ENCODE results near the gene CDHR1.

GRCh38 chr10:84204122-84204521 is 9.8 kb downstream of the CDHR1 start:
- peak; percentile 87 to 91 (median 88) for TF ChIP-seq CTCF (IDR thresholded peaks at IDR 0.05; ENCODE audit: control extremely low read depth in 1 of 3, insufficient read depth in 1 of 3, low read depth in 1 of 3, low read length in 3 of 3)
- TF ChIP-seq EZH2 (IDR thresholded peaks at IDR 0.05; ENCODE audit: low read depth, low read length, severe bottlenecking) = no peak
- TF ChIP-seq POLR2A (IDR thresholded peaks at IDR 0.05; ENCODE audit: control extremely low read depth in 1 of 2, low read depth in 2 of 2, low read length in 2 of 2) = no peak
- no peak for TF ChIP-seq EP300 (IDR thresholded peaks at IDR 0.05; ENCODE audit: borderline replicate concordance in 1 of 2, low read depth in 2 of 2, low read length in 2 of 2)
- no peak for TF ChIP-seq BACH1 (IDR thresholded peaks at IDR 0.05; ENCODE audit: low read length)
- no peak for TF ChIP-seq HDAC6 (IDR thresholded peaks at IDR 0.05; ENCODE audit: low read depth, low read length)
- TF ChIP-seq SP1 (IDR thresholded peaks at IDR 0.05; ENCODE audit: low read depth, low read length) = no peak
- TF ChIP-seq FOSL1 (IDR thresholded peaks at IDR 0.05; ENCODE audit: insufficient read depth, low read depth, low read length) = no peak
- TF ChIP-seq NRF1 (IDR thresholded peaks at IDR 0.05; ENCODE audit: low read depth, low read length) = no peak
- TF ChIP-seq ZNF274 (IDR thresholded peaks at IDR 0.05; ENCODE audit: borderline replicate concordance, extremely low read depth, low read length) = no peak
- no peak for TF ChIP-seq SRF (IDR thresholded peaks at IDR 0.05; ENCODE audit: low read depth, low read length)
- TF ChIP-seq CBX5 (IDR thresholded peaks at IDR 0.05; ENCODE audit: low read depth, low read length) = no peak

Measured in H1 (cell line).